COLO668 (cell line): Measurements from ENCODE around the gene ERCC3.
"Not testable (repeated sequence)": the region's sequence is repeated elsewhere in the genome, so short reads cannot be mapped to it uniquely, and the experiment has no call there.

Experiments used
- DNase-seq: peaks from one replicate; lab custom pipeline; 2025; ENCODE audit not compliant: unreplicated experiment; lab: John Stamatoyannopoulos, UW

Gene ERCC3

DNA sequence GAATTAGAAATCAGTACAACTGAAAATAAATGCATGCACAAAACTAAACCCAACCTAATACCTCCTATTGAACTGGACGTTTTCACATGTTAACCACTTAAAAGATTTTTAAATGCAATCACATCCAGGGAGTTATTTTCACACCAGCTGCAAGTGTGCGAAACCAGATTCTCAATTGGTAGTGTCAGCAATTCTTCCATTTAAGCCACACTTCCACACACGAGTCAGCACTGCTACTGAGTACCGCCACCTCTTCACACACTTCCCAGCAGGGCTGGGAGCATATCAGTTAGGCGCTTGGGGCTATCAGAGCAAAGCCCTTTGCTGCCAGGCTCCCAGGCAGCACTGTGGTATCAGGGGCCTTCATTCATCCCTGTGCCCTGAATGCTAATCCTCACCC, 14.2 kb downstream of the ERCC3 start:
- DNase-seq, result no peak

DNA sequence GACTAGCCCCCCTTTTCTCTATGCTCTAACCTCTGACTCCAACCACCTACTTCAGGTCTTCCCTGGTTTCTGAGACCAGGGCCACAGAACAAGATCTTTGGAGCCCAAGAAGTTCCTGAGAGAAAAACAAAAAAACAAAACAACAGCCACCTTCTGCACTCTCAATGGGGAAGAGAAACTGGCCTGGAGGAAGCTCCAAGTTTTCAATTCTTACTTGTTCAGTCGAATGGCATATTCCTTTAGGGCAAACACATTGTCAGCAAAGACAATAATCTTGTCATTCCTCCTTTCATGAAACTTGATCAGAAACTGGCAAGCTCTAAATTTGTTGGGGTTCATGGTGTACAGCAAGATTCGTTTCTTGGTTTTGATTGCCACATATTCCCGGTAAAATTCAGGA, 15.0 kb downstream of the ERCC3 start:
- DNase-seq, result no peak

DNA sequence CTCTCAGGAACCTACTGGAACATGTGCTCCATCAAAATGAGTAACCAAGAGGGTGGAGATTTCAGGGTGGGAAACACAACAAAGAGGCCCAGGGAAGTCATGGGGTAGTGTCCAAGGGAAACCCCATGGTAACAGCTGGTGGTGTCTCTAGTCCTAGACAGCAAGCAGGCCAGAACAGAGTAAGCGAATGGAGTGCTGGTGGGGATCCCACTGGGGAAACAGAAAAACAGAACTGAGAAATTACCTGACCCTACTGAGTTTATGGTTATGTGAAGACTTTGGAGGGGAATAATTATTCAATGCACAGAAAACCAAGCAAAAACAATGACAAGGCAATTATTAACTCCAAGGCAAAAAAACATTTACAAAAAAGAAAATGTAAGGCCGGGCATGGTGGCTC, 16.9 kb downstream of the ERCC3 start:
- DNase-seq, result no peak

DNA sequence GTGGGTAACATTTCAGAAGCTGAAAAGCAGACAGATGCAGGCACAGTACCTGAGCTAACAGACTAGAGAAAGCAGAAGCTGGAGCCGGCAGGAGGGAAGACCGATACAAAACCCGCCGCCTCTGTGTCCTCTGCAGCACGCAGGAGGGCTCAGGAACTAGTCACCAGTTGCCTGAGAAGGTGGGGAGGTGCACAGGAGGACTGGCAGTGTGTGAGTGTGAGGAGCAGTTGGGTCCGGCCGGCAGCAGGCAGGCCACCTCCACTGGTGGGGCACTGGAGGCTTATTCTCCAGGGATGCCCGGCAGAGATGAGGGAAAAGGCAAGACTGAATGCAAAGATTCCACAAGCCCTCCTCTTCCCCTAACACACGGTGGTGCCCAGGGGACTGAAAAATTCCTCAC, 18.2 kb downstream of the ERCC3 start:
- DNase-seq, result no peak

DNA sequence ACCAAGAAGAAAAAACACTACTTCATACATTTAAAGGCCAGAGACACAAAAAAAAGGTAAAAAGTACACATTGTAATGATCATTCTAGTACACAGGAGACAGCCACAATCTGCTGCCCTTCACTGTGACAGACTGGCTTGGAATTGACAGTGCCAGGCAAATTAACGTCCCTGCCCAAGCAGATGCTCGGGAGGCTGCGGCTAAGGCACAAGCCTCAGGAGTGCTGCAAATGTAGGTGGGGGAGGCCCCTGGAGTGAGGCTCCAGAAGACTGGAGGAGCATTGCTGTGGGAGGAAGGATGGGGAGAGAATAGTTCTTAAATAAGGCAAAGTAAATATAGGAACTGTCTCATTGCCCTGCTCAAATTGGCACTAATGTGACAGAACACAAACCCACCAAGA, 18.6 kb downstream of the ERCC3 start:
- no peak for DNase-seq

DNA sequence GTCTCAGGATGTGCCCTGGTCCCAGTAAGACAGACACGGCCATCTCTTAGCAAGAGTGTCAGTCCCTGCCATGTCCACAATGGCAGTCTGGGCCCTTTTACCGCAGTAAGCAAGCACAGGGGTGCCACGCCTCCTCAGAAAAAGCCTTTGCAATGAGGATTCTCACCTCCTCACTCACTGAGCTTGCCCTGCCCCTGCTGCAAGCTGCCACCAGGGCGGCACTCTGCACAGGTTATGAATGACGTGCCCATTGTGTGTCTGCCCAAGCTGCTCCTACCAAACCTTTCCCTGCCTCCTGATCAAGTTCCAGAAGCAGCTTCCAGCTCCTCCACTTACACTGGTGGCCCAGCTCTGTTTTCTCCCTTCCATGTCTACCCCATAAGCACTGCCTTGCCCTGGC, 23.3 kb downstream of the ERCC3 start:
- DNase-seq, result no peak

DNA sequence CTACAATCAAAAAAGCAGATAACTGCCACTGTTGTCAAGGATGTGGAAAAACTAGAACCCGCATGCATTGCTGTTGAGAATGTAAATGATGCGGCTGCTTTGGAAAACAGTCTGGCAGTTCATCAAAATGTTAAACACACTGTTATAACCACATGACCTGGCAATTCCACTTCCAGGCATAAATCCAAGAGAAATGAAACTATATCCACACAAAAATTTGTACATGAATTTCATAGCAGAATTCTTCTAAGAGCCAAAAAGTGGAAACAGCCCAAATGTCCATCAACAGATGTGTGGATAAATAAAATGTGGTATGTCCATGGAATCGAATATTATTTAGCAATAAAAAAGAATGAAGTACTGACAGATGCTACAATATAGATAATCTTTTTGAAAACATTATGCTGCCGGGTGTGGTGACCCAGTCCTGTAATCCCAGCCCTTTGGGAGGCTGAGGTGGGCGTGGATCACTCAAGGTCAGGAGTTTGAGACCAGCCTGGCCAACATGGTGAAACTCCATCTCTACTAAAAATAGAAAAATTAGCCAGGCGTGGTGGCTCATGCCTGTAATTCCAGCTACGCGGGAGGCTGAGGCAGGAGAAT, 32.0 kb downstream of the ERCC3 start:
- no peak for DNase-seq

DNA sequence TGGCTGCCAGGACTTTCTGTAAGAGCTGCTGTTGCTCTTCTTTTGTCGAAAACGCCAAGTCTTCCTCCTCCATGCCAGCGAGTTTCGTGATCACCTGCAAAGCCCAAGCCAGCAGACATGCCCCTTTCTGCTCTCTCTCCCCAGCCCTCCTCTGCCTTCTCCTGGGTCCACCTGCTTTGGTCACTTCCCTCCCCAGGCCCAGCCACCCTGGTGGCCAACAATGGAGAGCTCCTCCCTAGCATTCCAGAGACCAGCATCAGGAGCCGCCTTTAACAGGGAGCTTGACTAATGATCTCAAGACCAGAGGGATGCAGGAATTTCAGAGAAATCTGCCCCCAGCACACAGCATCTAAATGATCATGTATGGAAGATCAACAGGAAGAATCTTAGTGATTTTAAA, 34.6 kb downstream of the ERCC3 start:
- no peak for DNase-seq

DNA sequence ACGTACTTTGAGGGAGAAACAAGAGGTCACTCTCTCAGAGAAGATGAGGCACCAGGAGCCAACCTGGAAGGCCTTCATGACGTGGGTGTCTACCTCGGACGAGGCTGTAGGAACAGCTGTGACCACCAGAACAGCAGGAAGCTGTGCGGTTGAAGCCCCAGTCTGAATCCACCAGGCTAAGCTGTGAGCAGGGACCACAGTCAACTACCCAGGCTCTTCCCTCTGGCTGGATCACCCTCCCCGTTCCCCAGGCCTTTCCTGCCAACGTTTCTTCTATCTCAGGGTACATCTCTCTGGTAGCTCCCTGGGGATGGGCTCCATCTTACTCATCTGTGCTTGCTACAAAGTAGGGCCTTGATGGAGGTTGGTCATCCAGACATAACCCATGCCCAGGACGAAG, 37.1 kb downstream of the ERCC3 start:
- DNase-seq, result no peak

DNA sequence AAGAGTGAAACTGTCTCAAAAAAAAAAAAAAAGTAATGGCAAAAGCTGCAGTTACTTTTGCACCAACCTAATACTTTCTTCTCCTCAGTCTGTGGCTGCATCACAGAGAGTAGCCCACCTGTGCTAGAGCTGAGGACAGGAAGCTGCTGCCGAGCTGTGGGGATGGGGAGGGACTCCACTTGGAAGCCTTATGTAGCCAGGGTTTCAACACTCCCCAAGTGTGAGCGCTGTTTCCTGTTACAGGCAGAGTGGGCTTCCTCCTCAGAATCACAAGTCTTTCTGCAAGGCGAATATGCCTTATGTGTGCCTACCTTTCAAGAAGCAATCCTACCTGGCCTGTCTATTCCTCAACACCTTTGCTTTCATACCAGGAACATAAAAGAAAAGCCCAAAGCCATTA, 37.6 kb downstream of the ERCC3 start:
- no peak for DNase-seq

DNA sequence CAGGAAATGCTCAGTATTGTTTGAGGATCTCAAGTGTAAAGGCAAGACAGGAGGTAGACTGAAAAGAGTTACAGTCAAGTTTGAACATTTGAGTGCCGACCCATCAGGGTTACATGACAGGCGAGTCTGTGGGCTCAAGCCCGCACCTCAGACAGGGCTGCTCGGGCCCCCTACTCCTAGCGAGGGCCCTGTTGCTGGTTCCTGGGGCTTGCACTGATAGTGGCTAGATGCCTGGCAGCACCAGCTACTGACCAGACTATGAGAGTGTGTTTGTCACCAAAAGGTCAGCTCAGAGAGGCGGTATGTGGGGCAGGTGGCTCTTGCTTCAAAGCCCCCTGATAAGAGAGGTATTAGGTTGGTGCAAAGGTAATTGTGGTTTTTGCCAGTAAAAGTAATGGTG, 38.2 kb downstream of the ERCC3 start:
- no peak for DNase-seq

DNA sequence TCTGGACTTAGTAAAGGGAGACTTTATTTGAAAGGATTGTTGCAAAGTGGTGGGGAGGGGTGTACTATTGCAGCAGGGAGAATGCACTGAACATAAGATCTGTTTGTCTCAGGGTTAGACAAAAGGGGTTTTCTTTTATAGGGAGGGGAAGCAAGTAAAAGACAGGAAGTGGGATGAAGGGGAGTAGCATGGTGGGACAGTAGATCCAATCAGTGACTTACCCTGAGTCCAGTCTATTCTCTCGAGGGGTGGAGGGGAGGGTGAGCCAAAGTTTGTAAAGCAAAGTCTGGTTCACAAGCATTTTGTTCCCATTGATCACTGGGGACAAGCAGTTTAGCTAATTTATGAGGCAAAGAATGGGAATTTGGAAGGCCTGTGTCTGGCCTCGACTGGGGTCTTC, 38.8 kb downstream of the ERCC3 start:
- DNase-seq, result no peak

DNA sequence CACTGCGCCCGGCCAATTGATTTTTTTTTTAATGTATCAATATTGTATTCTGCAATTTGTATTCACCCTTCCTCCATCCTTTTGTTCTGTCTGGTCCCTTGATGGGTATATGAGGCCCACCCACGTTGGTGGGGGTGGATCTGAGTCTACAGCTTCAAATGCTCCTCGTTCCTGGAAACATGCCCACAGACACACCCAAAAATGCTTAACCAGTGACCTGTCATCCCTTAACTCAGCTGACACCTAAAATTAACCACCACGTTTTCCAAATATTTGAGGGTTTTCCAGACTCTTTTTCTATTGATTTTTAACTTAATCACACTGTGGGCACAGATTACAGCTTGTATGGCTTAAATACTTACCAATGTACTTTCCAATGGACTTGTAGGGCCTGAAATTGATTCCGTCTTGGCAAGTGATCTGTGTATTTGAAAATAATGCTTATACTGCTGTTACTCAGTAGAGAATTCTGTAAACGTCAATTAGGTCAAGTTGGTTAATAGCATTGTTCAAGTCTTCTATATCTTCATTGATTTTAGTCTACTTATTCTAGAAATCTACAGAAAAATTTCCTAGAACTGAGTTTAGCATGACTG, 39.5 kb downstream of the ERCC3 start:
- no peak for DNase-seq

DNA sequence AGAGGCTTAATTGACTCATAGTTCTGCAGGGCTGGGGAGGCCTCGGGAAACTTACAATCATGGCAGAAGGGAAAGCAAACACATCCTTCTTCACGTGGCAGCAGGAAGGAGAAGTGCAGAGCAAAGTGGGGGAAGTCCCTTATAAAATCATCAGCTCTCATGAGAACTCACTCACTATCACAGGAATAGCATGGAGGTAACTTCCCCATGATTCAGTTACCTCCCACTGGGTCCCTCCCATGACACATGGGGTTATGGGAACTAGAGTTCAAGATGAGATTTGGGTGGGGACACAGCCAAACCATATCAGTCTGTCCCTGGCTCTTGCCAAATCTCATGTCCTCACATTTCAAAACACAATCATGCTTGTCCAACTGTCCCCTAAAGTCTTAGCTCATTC, 52.8 kb downstream of the ERCC3 start:
- DNase-seq, result not testable (repeated sequence)

DNA sequence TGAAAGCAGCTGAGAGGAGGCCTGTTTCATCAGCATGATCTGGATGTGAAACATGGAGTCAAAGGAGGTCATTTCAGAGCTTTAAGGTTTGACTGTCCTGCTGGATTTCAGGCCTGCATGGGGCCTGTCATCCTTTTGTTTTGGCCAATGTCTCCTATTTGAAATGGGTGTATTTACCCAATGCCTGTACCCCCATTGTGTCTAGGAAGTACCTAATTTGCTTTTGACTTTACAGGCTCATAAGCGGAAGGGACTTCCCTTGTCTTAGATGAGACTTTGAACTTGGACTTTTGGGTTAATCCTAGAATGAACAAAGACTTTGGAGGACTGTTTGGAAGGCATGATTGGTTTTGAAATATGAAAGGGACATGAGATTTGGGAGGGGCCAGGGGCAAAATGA, 54.5 kb downstream of the ERCC3 start:
- DNase-seq, result no peak

DNA sequence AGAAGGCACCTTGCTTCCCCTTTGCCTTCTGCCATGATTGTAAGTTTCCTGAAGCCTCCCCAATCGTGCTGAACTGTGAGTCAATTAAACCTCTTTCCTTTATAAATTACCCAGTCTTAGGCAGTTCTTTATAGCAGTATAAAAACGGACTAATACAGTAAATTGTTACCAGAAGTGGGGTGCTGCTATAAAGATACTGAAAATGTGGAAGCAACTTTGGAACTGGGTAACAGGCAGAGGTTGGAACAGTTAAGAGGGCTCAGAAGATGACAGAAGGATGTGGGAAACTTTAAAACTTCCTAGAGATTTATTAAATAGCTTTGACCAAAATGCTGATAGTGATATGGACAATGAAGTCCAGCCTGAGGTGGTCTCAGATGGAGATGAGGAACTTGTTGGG, 56.2 kb downstream of the ERCC3 start:
- DNase-seq, result not testable (repeated sequence)

DNA sequence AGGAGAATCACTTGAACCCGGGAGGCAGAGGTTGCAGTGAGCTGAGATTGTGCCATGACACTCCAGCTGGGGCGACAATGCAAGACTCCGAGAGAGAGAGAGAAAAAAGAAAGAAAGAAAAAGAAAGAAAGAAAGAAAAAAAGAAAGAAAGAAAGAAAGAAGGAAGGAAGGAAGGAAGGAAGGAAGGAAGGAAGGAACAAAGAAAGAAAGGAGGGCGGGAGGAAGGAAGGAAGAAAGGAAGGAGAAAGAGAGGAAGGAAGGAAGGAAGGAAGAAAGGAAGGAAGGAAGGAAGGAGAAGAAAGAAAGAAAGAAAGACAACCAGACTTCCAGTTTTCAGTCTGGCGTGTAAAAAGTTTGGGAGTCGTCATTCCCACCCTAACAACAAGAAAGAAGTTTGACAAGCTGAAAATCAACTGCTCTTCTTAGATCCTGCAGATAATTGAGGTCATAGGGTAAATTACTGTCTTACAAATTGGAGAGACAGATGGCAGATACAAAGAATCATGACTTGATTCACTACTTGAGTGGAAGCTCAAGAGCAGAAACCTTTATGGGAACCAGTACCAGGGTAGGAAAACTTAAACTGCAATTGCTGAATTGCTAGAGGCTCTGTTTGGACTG, 58.8 kb downstream of the ERCC3 start:
- no peak for DNase-seq

DNA sequence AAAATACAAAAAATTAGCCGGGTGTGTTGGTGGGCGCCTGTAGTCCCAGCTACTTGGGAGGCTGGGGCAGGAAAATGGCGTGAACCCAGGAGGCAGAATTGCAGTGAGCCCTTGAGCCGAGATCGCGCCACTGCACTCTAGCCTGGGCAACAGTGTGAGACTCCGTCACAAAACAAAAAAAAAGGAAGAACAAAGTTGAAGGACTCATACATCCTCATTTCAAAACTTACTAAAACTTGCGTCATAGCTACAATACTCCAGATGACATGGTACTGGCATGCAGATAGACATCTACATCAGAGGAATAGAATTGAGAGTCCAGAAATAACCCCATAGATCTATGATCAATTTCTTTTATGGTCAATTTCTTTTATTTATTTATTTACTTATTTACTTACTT, 60.2 kb downstream of the ERCC3 start:
- no peak for DNase-seq

DNA sequence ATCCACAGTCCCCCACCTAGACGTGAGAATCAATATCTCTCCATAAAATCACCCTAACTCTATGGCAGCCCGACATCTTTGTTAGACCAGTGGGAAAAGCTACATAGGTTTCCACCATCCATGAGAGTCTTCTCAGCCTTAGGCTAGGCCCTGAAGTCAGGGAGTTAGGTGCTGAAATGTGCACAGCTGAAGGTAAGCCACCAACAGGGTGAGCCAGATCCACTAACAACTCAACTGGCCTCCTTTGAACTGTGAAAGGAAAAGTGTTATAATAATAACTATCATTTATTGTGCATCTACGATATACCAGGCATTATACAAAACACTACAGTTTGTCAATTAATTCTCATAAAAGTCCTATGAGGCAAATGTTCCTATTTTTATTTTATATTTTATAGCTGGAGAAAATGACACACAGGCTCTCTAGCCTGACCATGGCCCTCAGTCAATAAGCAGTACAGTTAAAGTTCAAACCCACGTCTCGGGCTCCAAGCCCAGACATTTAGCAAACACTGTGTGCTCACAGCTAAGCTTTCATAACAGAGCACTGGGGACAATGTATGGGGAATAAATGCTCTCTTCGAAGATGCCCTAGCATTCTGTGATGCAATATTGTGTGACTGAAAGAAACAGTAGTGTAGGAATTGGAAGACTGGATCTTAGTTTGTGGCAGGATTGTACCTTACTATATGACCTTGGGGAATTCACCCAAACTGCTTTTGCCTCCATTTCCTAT, 62.6 kb downstream of the ERCC3 start:
- no peak for DNase-seq

DNA sequence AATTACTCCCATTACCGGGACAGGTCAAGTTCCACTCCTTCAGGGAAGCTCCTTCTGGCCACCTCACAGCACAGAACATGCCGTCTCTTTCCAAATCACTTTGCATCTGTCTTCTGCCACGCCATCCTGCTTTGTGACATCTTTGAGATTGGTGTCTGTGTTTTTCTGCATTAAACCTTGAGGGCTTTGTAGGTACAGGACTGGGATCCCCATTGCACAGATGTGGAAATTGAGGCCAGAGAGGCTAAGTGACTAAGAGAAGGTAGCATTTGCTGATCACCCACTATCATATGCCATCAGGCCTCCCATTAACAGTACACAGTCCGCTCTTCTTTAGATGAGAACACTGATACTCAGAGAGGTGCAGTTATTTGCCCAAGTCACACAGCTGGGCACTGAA, 64.4 kb downstream of the ERCC3 start:
- DNase-seq, result no peak

DNA sequence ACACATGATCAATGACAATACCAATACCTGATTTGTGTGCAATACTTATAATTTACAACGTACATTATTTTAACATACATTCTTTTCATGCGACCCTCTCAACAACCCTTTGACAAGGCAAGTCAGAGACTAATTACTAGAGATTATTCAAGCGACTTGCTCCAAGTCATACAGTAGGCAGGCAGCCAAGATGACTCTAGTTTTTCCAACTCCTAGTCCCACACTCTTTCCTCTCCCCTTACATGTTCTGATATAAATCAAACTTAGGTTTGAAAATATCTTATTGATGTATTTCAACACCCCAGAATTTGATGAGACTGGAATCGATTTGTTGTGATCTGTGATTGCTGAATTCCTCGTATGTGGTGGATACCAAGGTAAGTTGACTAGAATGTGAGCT, 65.8 kb downstream of the ERCC3 start:
- DNase-seq, result no peak

DNA sequence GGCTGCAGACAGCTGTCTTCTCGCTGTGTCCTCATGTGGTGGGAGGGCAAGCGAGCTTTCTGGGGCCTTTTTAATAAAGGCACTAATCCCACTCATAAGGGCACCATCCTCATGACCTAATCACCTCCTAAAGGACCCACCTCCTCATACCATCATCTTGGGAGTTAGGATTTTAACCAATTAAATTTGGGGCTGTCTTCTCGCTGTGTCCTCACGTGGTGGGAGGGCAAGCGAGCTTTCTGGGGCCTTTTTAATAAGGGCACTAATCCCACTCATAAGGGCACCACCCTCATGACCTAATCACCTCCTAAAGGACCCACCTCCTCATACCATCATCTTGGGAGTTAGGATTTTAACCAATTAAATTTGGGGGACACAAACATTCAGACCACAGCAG, 66.7 kb downstream of the ERCC3 start:
- DNase-seq, result not testable (repeated sequence)
